HG03103 (cell line): ENCODE measurements around the gene EVA1A.

ENCODE experiments used
- ATAC-seq: cut with Tn5 transposase; IDR thresholded peaks from one replicate; pipeline ENCODE4 v1.9.1; 2021; ENCODE audit warnings: low read depth; ENCODE audit not compliant: unreplicated experiment

The EVA1A gene

GRCh38 chr2:75564026-75564688 lies 3.4 kb upstream of the EVA1A start:
- ATAC-seq, result no peak

DNA sequence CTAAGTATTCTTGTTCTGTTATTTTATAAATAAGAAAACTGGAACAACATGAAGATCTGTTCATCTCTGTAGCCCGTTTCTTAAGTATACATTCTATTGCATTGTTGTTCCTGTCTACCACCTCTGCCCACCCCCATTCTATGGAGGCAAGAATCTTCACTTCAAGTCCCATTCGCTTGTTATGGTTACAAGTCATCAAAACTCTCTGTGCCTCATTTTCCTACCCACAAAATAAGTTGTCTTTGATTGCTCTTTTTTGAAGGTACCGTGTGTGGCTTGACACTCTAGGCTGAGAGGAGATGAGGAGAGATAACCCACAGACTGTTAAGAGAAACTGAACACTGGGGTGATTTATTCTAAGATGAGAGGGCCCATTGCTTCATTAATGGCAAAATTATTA lies 2.9 kb upstream of the EVA1A start:
- no peak for ATAC-seq

- no peak for ATAC-seq
These were observed 1.8 kb upstream of the EVA1A start for GRCh38 chr2:75562513-75562864.

DNA sequence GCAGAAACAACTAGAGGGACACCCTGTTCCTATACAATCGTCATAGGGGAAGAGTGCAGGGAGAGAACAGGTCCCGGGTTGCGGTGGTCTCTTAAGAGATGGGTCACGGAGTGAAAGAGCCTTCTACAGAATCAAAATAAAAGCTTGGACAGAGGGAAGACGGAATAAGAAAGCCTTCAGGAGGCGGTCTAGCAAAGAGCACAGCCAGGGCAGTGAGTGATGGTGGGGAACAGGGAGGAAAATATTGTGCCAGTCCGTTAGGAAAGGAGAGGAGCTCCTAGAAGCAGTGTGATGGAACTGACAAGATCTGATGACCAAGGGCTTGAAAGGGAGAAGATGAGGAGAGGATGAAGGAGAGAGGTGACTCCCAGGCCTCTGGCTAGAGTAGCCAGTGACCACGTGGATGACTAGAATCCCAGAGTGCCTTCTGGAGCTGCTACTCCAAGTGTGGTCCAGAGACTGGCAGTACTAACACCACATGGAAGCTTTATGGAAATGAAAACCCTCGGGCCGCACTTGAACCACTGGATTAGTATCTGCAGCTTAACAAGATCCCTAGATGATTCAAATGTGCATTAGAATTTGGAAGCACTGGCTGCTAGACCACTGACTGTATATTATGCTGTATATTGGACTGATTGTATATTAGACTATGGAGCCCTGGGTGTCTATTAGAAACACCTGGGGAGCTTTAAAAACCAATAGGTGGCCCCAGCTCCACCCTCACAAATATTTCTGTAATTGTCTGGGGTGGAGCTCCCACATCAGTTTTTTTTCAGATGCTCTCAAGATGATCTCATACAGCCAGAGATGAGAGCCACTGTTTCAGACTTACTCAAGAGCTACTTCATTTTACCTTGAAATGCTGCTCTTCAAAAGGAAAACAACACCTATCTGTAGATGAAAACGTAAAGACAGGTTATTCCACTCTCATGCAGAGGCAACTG lies 1.1 kb upstream of the EVA1A start:
- ATAC-seq, result no peak

- ATAC-seq, result no peak
These were observed 544 bp downstream of the EVA1A start for GRCh38 chr2:75560022-75560767.

GRCh38 chr2:75559680-75560021 lies 1.1 kb downstream of the EVA1A start:
- ATAC-seq, result no peak

- no peak for ATAC-seq
These were observed 1.7 kb downstream of the EVA1A start for GRCh38 chr2:75558786-75559679.

DNA sequence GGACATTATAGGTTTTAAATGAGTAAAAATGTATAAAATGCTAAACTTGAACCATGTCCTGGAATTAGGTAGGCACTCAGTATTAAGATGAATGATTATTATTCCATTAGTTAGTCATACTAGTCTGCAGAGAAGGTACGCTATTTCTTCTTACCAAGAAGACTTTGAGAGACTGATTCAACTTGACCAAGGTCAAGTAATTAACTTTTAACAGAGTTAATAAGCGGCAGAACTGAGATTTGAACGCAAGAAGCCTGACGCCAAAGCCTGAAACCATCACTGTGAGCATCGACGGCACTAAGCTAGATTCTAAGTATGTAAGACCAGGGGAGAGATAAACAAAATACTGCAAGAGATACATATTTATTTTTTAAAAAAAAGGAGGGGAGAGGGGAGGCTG lies 2.6 kb downstream of the EVA1A start:
- ATAC-seq, result no peak

- no peak for ATAC-seq
These were observed 3.1 kb downstream of the EVA1A start for GRCh38 chr2:75557474-75558133.

DNA sequence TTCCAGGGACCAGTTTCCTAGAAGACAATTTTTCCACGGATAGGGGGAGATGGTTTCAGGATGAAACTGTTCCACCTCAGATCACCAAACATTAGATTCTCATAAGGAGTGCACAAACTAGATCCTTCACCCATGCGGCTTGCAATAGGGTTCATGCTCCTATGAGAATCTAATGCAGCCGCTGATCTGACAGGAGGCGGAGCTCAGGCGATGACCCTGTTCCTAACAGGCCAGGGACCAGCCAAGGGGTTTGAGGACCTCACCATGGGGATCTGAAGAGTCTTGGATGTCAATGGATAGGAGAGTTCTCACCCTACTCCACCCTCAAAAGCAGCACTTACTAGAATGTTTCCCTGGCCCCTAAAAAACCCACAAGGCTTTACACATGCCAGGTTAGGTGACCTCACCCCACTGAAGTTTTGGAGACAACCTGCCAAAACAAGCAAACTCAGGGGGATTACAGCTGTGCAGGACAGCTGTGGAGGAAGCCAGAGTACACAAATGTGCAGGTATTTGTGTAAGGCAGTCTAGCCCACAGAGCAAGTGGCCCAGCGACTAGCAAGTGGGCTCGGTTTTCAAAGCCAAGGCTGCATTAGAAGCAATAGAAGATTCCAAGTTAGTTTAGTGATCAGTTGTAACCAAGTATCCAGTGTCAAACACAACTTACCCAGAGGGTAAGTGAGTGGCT lies 3.9 kb downstream of the EVA1A start:
- no peak for ATAC-seq

- no peak for ATAC-seq
These were observed 5.0 kb downstream of the EVA1A start for GRCh38 chr2:75555701-75556100.

GRCh38 chr2:75553935-75554531 lies 6.7 kb downstream of the EVA1A start:
- ATAC-seq, result no peak

- ATAC-seq, result no peak
These were observed 8.5 kb downstream of the EVA1A start for GRCh38 chr2:75552222-75552621.

DNA sequence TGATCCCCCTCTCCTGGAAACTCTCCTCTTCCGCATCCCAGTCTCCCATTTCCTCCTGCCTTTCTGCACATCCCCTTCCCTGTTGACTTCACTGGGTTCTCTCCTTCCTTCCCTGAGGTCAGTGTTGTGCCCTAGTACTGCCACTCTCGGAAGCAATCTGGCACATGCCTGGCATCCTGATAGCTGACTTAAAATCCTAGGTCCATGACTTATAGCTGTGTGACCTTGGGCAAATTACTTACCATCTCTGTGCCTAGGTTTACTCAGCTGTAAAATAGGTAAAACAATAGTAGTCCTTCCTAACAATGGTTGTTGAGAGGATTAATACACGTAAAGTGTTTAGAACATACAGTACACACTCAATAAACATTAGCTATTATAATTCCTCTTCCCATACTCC lies 9.3 kb downstream of the EVA1A start:
- no peak for ATAC-seq

DNA sequence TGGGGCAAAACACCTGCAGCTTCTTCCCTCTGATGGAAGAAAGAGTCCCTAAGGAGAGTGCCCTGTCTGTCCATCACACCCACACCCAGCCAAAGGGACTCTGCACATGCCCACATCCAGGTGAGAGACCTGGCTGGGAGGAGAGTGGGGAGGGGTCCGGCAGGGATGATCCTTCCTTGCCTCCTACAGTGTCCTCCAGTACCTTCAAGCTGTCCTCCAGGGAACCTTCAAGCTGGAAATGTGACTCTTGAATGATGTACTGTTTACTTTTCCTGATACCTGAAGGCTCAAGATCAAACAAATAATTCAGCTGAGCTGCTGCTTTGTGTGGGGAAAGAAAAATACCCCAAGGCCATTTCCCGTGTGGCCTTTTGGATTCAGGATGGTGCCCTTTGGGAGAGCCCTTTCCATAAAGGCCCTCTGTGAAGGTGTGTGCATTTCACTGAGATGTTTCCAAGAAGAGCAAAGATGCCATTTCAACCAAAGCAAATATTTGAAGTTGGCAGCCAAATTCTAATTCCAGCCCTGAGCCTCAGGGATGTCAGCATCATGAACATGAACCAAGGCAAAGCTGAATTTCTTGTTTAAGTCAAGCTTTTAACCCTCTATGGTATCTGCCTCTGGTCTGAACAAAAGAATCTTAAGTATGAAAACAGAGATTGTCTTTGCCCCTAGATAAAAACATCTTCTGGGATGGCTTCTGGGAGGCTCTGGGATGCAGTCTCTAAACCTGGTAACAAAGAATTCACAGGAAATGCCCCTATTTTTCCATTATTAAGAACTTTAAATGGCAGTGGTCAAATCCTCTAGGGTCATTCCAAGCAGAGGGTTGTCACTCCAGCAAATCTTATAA lies 11.1 kb downstream of the EVA1A start:
- ATAC-seq, result no peak

GRCh38 chr2:75548036-75548573 lies 12.6 kb downstream of the EVA1A start:
- ATAC-seq, result no peak

DNA sequence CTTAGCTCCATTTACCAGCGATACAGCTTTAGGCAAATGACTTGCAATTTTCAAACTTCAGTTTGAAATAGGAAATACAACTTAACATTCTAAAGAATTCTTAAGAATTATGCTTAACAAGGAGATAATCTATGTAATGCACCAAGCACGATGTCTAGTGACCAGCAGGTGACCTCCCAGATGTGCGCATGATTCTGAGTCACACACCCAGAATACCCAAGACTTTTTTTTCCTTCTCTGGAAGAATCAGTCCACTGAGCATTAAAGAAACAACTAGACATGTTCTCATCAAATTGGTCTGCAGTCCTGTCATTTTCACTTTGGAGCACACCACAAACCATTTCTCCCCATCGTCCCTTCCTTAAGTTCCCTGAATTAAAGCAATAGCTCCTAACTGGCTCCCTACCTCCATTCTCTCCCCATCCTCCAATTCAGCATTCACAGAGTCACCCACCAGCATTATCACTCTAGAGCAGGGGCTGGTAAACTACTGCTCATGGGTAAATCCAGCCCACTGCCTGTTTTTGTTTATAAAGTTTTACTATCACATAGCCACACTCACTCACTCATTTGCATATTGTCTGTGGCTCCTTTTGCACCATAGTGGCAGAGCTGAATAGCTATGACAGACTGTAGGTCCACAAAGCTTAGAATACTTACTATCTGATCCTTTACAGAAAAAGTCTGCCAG lies 13.2 kb downstream of the EVA1A start:
- no peak for ATAC-seq
